Brain pericyte (primary cell): ENCODE measurements around the gene JADE2.
"Not testable (repeated sequence)": the region's sequence is repeated elsewhere in the genome, so short reads cannot be mapped to it uniquely, and the experiment has no call there.

Experiments used
- DNase-seq: peaks from one replicate; pipeline ENCODE4 v3.0.0-alpha.2; 2012; ENCODE audit warnings: low read depth, low spot score

Gene JADE2

GRCh38 chr5:134524826-134525682 is at the start of gene JADE2:
JADE2 (plus strand) TSS chr5:134525670; CDS start chr5:134535858, 10,188 bp downstream.
- no peak for DNase-seq

- no peak for DNase-seq
These were observed 47.8 kb upstream of the JADE2 start for GRCh38 chr5:134477462-134478245.

- DNase-seq, result no peak
These were observed 45.6 kb upstream of the JADE2 start for GRCh38 chr5:134479839-134480238.

- DNase-seq, result no peak
These were observed 36.1 kb upstream of the JADE2 start for GRCh38 chr5:134489227-134489944.

- no peak for DNase-seq
These were observed 35.1 kb upstream of the JADE2 start for GRCh38 chr5:134490255-134490924.

GRCh38 chr5:134490925-134491271 is 34.6 kb upstream of the JADE2 start:
- DNase-seq, result no peak

- DNase-seq, result no peak
These were observed 33.5 kb upstream of the JADE2 start for GRCh38 chr5:134491841-134492442.

GRCh38 chr5:134492568-134492967 is 32.9 kb upstream of the JADE2 start:
- DNase-seq, result no peak

- DNase-seq, result no peak
These were observed 31.9 kb upstream of the JADE2 start for GRCh38 chr5:134493461-134494055.

GRCh38 chr5:134494780-134495179 is 30.7 kb upstream of the JADE2 start:
- DNase-seq, result no peak

GRCh38 chr5:134499905-134500304 is 25.6 kb upstream of the JADE2 start:
- DNase-seq, result not testable (repeated sequence)

- DNase-seq, result no peak
These were observed 24.6 kb upstream of the JADE2 start for GRCh38 chr5:134500699-134501430.

- DNase-seq, result no peak
These were observed 23.2 kb upstream of the JADE2 start for GRCh38 chr5:134502259-134502658.

- peak; percentile 71 for DNase-seq
These were observed 22.2 kb upstream of the JADE2 start for GRCh38 chr5:134503088-134503936.

- no peak for DNase-seq
These were observed 21.5 kb upstream of the JADE2 start for GRCh38 chr5:134503937-134504437.

- no peak for DNase-seq
These were observed 20.7 kb upstream of the JADE2 start for GRCh38 chr5:134504629-134505300.

GRCh38 chr5:134506054-134507039 is 19.1 kb upstream of the JADE2 start:
- DNase-seq, result no peak
